ENCODE results near the gene KCNE4.
A peak's percentile ranks its signal among the peaks of the same experiment; 100 is the strongest.

The KCNE4 gene

GRCh38 chr2:223051693-223052289 lies at the start of gene KCNE4:
KCNE4 (plus strand) TSS chr2:223052190; CDS start chr2:223052831, 641 bp downstream.
- no peak for DNase-seq

DNA sequence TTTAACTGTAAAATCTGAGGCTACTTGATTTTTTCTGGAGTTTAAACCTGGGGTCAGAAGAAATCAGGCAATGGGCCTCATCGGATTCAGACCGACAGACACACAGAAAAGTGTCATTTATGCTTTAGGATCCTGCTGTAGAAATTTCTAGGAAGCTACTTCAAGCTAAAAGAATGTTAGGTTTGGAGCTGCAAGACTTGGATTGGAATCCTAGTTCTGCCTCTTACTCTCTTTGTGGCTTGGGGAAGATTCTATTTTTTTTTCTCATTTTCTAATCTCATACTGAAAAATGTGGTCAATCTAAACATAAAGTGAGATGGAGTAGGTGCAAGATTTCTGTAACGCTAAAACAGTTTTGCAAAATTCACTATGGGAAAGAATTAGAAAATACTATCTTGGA lies 48.8 kb upstream of the KCNE4 start:
- DNase-seq: no peak

GRCh38 chr2:223005496-223005895 lies 46.5 kb upstream of the KCNE4 start:
- no peak for DNase-seq

- no peak for DNase-seq
These were observed 44.5 kb upstream of the KCNE4 start for GRCh38 chr2:223007531-223007930.

DNA sequence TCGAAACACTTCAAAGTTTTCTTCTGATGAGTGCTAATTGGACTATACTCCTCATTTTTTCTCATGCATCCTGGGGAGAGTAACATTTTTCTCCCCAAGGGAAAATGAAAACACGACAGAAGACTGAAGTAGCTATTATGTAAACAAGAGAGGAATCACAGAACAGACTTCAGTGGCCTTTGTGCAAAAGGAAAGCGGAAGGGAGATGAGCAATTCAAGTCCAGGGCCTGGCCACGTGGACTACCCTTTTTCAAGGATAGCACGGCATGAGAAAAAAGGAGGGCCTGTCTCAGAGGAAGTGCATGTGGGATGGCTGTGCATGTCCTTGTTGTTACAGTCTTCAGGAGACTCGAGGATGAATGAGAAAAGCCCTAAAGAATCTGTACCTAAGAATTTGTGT lies 43.8 kb upstream of the KCNE4 start:
- DNase-seq: no peak

DNA sequence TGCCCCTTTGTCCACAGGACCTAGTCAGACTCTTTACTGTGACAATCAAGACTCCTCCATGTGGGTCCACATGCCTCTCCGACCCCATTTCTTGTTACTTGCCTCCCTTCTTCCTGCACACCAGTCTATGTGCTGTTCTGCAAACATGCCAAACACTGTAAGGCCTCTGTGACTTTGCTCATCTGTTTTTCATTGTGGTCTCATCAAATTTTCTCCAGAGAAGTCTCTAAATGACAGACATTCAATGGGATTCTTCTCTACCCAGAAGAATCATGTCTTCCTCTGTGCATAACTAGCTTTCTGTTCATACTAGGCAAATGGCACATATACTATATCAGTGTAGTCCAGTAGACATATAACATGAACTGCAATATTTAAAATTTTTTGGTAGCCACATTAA lies 43.0 kb upstream of the KCNE4 start:
- DNase-seq: no peak

DNA sequence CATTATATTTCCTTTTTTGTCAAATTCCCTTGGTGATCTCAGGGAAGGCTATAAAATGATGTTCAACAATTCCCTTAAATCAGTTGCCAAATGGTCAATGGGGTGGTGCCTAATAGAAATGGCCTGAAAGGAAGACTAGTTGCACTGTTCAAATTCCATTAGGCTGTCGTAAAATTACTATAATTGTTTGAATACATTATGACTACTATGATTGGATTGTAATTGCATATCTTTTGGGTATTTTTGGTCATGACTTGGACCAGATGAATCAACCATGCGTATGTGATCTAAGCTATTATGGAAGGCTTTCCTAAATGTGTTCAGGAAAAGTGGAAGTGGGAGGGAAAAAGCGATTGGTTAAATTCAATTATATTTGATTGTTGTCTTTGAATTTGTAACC lies 41.3 kb upstream of the KCNE4 start:
- no peak for DNase-seq

DNA sequence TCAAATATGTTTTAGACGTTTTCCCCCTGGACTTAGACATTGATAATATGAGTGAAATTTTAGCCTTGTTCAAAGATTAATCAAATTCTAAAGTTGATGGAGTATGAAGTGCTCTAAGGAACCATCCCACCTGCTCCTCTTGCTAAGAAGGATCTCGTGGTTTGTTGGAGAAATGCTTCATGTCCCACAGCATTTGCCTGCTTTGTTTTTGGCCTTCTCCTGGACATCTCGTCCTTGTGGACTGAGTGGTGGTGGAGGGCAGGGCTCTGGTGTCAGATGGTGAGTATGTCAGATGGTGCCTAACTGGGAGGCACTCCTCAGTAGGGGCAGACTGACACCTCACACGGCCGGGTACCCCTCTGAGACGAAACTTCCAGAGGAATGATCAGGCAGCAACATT lies 39.7 kb upstream of the KCNE4 start:
- DNase-seq: no peak

DNA sequence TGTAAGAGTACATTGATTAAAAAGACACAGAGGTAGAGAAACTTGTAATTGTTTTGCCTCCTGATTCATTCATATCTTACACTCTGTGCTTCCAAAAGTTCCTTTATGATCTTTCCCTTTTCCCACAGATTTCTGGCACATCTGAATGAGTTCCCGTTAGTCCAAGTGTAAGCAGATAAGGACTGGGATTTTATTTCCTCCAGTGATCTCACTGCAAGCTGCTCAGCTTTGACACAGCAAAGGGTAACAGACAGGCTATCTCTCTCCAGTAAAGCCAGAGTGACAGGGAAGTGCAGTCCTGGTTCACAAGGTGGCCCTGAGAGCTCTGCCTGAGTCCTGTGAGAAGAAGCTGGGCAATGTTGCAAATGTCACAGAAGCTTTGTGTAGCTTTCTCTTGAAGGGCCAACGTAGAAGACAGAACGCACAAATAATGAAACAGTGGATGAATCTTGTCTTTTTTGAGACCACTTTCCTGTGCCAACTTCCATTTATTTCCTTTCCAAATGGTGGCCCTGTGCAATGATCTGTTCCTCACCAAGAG lies 32.5 kb upstream of the KCNE4 start:
- no peak for DNase-seq

GRCh38 chr2:223019987-223020717 lies 31.8 kb upstream of the KCNE4 start:
- DNase-seq: no peak

- DNase-seq: no peak
These were observed 30.9 kb upstream of the KCNE4 start for GRCh38 chr2:223020971-223021675.

DNA sequence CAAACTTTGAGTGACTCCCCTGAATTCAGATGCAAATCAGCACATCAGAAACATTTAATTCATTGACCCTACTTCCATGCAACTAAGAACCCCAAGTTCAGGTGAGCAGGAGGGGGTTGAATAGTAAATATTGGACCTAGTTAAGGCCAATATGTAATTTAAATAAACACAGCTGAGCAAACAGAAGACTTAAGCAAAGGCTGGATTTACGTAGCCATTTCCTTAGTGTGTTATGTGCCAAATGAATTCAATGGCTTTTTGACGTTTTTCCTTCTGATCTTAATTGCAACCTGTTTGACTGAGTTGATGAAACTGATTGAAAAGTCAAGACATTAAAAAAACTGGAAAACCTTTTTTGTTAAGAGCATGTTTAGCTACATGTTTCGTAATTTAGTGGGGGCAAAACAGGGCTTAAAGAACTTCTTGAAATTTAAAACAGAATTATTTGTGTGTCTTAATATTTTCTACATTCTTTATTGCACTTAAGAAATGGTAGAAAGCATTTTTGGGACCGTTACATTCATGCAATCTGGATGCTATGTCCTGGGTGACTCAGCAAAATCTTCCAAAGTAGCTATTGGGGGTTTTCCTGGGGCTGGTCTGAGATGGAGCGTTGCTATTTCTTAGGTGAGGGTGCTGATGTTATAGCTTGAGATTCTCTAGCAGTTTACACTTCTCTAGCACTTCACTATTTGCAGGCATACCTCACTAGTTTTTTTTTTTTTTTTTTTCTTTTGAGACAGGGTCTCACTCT lies 25.5 kb upstream of the KCNE4 start:
- peak; percentile 90 for DNase-seq

DNA sequence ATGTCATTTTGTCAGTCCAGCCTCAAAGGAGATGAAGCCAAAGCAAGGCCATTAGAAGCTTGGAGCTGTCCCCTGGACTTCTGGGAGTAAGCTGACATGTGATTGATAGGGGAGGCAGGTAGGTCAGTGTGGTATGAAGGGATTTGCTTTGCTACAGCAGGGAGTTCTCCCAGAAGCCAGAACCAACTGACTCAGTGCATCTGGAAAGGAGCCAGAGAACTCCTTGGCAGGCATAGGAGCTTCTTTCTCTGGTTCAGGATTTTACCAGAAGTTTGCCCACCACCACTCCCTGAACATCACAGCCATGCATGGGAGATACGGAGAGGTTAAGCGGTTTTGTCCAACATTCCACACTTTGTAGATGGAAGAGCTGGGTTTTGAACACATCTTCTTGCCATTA lies 24.5 kb upstream of the KCNE4 start:
- no peak for DNase-seq

DNA sequence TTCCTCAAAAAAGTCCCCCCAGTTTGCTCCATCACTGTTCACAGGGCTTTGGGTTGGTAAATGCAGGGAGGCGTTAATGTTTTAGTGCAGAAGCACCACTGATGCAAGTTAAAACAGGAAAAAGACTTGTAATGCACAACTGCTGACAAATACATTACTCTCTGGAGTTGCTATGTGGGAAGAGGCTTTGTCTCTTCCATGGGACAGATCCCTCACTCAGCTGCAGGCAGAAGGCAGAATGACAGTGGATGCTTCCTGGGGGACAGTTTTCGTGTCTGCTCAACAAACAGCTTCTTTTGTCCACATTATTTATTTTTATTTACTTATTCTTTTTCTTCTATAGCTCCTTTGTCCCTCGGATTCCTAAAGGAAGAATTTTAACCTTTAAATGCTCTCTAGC lies 22.7 kb upstream of the KCNE4 start:
- no peak for DNase-seq

DNA sequence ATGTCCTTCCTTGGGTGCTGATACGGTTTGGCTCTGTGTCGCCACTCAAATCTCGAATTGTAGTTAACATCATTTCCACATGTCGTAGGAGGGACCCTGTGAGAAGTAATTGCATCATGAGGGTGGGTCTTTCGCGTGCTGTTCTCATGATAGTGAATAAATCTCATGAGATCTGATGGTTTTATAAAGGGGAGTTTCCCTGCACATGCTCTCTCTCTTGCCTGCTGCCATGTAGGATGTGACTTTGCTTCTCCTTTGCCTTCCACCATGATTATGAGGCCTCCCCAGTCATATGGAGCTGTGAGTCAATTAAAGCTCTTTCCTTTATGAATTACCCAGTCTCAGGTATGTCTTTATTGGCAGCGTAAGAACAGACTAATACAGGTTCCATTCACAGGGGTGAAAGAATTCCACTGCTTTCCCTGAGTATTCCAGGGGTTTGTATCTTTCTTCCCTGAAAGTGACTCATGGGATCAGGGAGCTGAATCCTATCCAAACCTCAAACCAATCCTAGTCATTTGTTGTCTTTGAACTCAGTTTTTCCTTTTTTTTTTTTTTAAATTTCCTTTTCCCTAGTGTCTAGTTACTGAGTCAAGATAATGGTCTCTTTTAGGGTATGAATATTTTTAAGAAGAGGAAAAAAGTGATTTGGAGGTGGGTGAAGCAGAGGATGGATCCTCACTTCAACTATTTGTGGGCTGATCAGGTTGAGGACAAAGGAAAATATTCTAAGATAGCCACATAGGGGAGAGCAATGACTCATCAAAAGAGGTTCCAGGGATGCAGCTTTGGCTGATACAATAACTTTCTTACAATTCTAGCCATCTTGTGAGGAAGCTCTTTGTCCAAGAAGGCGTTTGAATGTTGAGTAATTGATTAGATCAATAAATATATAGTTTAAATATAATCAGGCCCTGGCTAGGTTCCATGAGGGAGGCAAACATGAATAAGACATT lies 19.5 kb upstream of the KCNE4 start:
- DNase-seq: no peak

DNA sequence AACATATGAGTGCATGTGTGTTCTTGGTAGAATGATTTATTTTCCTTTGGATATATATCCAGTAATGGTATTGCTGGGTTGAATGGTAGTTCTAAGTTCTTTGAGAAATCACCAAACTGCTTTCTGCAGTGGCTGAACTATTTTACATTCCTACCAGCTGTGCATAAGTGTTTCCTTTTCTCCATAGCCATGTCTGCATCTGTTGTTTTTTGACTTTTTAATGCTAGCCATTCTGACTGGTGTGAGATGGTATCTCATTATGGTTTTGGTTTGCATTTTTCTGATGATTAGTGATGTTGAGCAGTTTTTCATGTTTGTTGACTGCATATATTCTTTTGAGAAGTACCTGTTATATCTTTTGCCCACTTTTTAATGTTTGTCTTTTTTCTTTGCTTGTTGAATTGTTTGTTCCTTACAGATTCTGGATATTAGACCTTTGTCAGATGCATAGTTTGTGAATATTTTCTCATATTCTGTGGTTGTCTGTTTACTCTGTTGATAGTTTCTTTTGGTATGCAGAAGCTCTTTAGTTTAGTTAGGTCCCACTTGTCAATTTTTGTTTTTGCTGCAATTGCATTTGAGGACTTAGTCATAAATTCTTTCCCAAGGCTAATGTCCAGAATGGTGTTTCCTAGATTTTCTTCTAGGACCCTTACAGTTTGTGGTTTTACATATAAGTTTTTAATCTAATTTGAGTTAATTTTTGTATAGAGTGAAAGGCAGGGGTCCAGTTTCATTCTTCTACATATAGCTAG lies 17.6 kb upstream of the KCNE4 start:
- DNase-seq: no peak

DNA sequence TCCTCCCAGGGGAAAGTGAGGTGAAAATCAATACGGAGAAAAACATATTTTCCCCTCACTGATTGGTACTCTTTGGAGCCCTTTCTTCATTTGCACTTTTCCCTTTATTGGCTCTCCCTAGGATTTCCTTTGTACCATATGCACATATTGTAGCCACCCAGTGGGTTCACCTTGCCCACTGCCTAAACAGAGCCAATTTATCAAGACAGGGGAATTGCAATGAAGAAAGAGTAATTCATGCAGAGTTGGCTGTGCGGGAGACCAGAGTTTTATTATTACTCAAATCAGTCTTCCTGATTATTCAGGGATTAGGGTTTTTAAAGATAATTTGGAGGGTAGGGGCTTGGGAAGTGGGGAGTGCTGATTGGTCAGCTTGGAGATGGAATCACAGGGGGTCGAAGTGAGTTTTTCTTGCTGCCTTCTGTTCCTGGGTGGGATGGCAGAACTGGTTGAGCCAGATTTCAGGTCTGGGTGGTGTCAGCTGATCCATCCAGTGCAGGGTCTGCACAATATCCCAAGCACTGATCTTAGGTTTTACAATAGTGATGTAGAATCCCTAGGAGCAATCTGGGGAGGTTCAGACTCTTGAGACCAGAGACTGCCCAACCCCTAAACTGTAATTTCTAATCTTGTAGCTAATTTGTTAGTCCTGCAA lies 15.1 kb upstream of the KCNE4 start:
- DNase-seq: no peak

GRCh38 chr2:223037445-223037800 lies 14.6 kb upstream of the KCNE4 start:
- DNase-seq: no peak

DNA sequence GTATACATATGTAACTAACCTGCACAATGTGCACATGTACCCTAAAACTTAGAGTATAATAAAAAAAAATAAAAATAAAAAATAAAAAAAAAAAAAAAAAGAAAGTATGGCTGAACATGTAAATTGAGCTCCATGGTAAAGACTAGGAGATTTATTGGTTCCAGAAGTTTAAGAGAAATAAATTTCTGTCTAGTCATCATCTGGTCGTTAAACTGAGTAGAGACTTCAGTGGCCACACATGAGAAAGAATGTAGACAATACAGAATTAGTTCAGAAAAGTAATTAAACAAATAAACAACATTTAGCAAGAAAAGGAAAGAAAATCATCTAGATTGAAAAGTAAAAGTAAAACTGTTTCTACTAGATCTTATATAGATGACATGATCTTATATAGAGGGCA lies 12.4 kb upstream of the KCNE4 start:
- DNase-seq: no peak

DNA sequence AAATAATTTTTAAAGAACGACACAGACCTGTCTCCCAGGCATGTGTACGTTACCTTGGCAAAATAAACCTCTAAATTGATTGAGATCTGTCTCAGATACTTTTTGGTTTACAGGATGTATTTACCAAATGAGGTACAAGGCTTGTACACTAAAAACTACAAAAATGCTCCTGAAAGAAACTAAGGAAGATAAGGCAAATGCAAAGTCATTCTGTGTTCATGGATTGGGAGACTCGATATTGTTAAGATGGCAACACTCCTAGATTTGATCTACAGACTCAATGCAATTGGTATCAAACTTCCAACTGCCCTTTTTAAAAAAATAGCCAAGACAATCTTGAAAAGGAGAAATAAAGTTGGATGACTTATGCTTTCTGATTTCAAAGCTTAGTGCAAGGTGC lies 11.5 kb upstream of the KCNE4 start:
- DNase-seq: no peak

All from DMS153 (cell line).